ENCODE results near the gene KNSTRN.

KNSTRN gene

GRCh38 chr15:40398413-40398873 lies 15.9 kb downstream of the KNSTRN start:
- ChIA-PET POLR2A (interaction anchor here (1.4 to 1.8 kb wide), 2 partner anchors 8 to 16 kb away, joined by 4 to 18 read pairs; partner anchors contain the start of genes IVD and KNSTRN), CTCF (interaction anchor here (0.8 to 1.3 kb wide), 2 partner anchors 31 to 54 kb away, joined by 3 read pairs; no protein-coding TSS in a partner anchor)
- Histone ChIP-seq H3K4me3 (ENCODE audit: low read depth, low read length) (no peak overlapping the region), H3K4me1 (ENCODE audit: control insufficient read depth, insufficient read depth, low read length) (no peaks in the 10 kb centered on the region), H3K27ac (ENCODE audit: extremely low read depth, low read depth, low read length) (no peak overlapping the region), H3K9me3 (ENCODE audit: control insufficient read depth, insufficient read depth, low read depth, low read length) (no peaks in the 10 kb centered on the region), H3K36me3 (ENCODE audit: control insufficient read depth in 2 of 2, insufficient read depth in 1 of 2, low read length in 2 of 2) (peaks cover 15 to 25% of the 10 kb centered on the region in 2 experiments)
- no peak for TF ChIP-seq KLF10 (tag by site-specific recombination; IDR thresholded peaks at IDR 0.05)
- no peak for TF ChIP-seq ZNF274 (IDR thresholded peaks at IDR 0.05; ENCODE audit: low read length)
- no peak for TF ChIP-seq ZNF274 (tag by site-specific recombination; IDR thresholded peaks at IDR 0.05; ENCODE audit: borderline replicate concordance)
- no peak for TF ChIP-seq ZNF747 (tag by site-specific recombination; IDR thresholded peaks at IDR 0.05)
- TF ChIP-seq ZNF26 (tag by site-specific recombination; IDR thresholded peaks at IDR 0.05) = no peak
- no peak for TF ChIP-seq ZNF843 (tag by site-specific recombination; IDR thresholded peaks at IDR 0.05)
- no peak for TF ChIP-seq ZNF350 (tag by site-specific recombination; IDR thresholded peaks at IDR 0.05)
- TF ChIP-seq ZNF114 (tag by site-specific recombination; IDR thresholded peaks at IDR 0.05) = no peak
- no peak for TF ChIP-seq ZNF76 (tag by site-specific recombination; IDR thresholded peaks at IDR 0.05; ENCODE audit: borderline replicate concordance, low read depth)
- TF ChIP-seq ZNF558 (tag by site-specific recombination; IDR thresholded peaks at IDR 0.05) = no peak
- TF ChIP-seq ZNF488 (tag by site-specific recombination; IDR thresholded peaks at IDR 0.05) = no peak
- no peak for TF ChIP-seq ZNF37A (tag by site-specific recombination; IDR thresholded peaks at IDR 0.05)
- no peak for TF ChIP-seq GLI4 (tag by site-specific recombination; IDR thresholded peaks at IDR 0.05)
- no peak for TF ChIP-seq ZBTB26 (tag by site-specific recombination; optimal IDR thresholded peaks at IDR 0.05)
- no peak for TF ChIP-seq ZBTB17 (tag by site-specific recombination; IDR thresholded peaks at IDR 0.05)
- no peak for TF ChIP-seq TRIM28 (IDR thresholded peaks at IDR 0.05; ENCODE audit: borderline replicate concordance, low read length)
- no peak for TF ChIP-seq ZNF530 (tag by site-specific recombination; IDR thresholded peaks at IDR 0.05; ENCODE audit: low read depth)
- no peak for TF ChIP-seq ZNF692 (tag by site-specific recombination; IDR thresholded peaks at IDR 0.05)

GRCh38 chr15:40399370-40399769 lies 16.8 kb downstream of the KNSTRN start:
- TF ChIP-seq ZNF701 (tag by site-specific recombination; IDR thresholded peaks at IDR 0.05) (no peak), ZSCAN30 (tag by site-specific recombination; IDR thresholded peaks at IDR 0.05) (no peak), ZNF747 (tag by site-specific recombination; IDR thresholded peaks at IDR 0.05) (no peak), ZNF341 (tag by site-specific recombination; IDR thresholded peaks at IDR 0.05; ENCODE audit: low read depth) (no peak)
- H3K9me3 ChIP-seq (ENCODE audit: control insufficient read depth, insufficient read depth, low read depth, low read length) = no peaks in the 10 kb centered on the region
- H3K4me1 ChIP-seq (ENCODE audit: control insufficient read depth, insufficient read depth, low read length) = no peaks in the 10 kb centered on the region
- peaks cover 6 to 18% of the 10 kb centered on the region in 2 experiments; a peak in 2 of 3 replicates for H3K36me3 ChIP-seq (ENCODE audit: control insufficient read depth in 2 of 2, insufficient read depth in 1 of 2, low read length in 2 of 2)
- H3K27ac ChIP-seq (ENCODE audit: extremely low read depth, low read depth, low read length) = no peak overlapping the region
- CTCF ChIA-PET = interaction anchor here (0.8 kb wide), 1 partner anchor 55 kb away, joined by 3 read pairs; no protein-coding TSS in a partner anchor
- POLR2A ChIA-PET = interaction anchor here (1.0 kb wide), 1 partner anchor 12 kb away, joined by 3 read pairs; no protein-coding TSS in a partner anchor
- no peak overlapping the region for H3K4me3 ChIP-seq (ENCODE audit: low read depth, low read length)
